ENCODE data around the gene MRPL11. TPM values are rescaled to one million over a fixed set of nuclear protein-coding genes. Genes with fewer than 3 reads are reported as not detected.
"Not testable (repeated sequence)": the region's sequence is repeated elsewhere in the genome, so short reads cannot be mapped to it uniquely, and the experiment has no call there.

MRPL11 gene
- total and polyA plus RNA-seq, 2 experiments from 2014 or later: 57.1 to 60.6 TPM

DNA sequence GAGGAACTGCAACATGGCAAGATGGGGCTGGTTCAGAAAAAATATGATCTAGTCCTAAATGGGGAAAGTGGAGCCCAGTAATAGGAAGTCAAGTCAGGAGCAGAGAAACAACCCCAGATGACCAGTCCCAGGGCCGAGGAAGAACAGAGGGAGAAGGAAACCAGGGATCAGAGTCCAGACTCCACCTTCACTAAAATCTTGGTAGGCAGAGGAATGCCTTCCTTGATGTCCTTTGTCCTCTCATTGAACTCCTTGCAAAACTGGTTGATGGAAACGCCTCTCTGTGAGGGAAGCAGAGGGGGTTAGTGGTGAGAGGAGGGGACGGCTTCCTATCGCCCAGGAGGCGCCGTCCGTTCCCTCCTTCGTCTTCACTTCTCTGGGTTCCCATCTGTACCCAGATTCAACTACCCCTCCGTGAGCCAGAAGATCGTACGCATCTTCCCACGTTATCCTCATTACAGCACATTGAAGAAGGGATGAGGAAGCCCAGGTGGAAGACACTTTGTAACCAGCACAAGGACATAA, 607 bp downstream of the MRPL11 start:
- no peaks in the 10 kb centered on the region for H3K9me2 ChIP-seq (replicated peaks; ENCODE audit: insufficient read depth)

GRCh38 chr11:66432597-66432996, 6.1 kb downstream of the MRPL11 start:
- no peaks in the 10 kb centered on the region for H3K36me3 ChIP-seq (replicated peaks; ENCODE audit: insufficient read depth, low read depth)
- no peak for TF ChIP-seq EZH2 (IDR thresholded peaks at IDR 0.05; ENCODE audit: borderline replicate concordance)
- TF ChIP-seq CTCF (IDR thresholded peaks at IDR 0.05; ENCODE audit: poor library complexity): no peak
- no peak for TF ChIP-seq EZH2phosphoT487 (IDR thresholded peaks at IDR 0.05; ENCODE audit: low read depth, severe bottlenecking, unreplicated experiment)
- H3K27me3 ChIP-seq: no peaks in the 10 kb centered on the region
- no peaks in the 10 kb centered on the region for H3K9me3 ChIP-seq (ENCODE audit: low read depth)
- WGBS (ENCODE audit: low lambda C conversion rate, missing lambda C conversion rate): 96% methylated on average over 7 of the region's 7 CpGs
- peaks cover 1% of the 10 kb centered on the region for H3K4me1 ChIP-seq (ENCODE audit: insufficient read depth)
- no peaks in the 10 kb centered on the region for H3K9me2 ChIP-seq (replicated peaks; ENCODE audit: insufficient read depth)
- no peak overlapping the region for H3K4me3 ChIP-seq
- no peak overlapping the region for H3K27ac ChIP-seq
- no peak for DNase-seq (ENCODE audit: low spot score)
- H2AFZ ChIP-seq: no peak overlapping the region
- H3K79me2 ChIP-seq: peaks cover 3% of the 10 kb centered on the region
- no peak overlapping the region for H3K4me2 ChIP-seq
- no peaks in the 10 kb centered on the region for H4K20me1 ChIP-seq (ENCODE audit: insufficient read depth, poor library complexity, severe bottlenecking)

More for the DNA sequence above, 607 bp downstream of the MRPL11 start:
- Histone ChIP-seq H3K36me3 (replicated peaks; ENCODE audit: insufficient read depth, low read depth) (no peaks in the 10 kb centered on the region), H3K4me3 (peak overlapping the region; percentile 68), H3K9me3 (ENCODE audit: low read depth) (no peaks in the 10 kb centered on the region), H3K4me1 (ENCODE audit: insufficient read depth) (peaks cover 6% of the 10 kb centered on the region), H2AFZ (peak overlapping the region; percentile 61), H3K4me2 (peak overlapping the region; percentile 76), H4K20me1 (ENCODE audit: insufficient read depth, poor library complexity, severe bottlenecking) (no peaks in the 10 kb centered on the region), H3K79me2 (peaks cover 9% of the 10 kb centered on the region), H3K27me3 (no peaks in the 10 kb centered on the region), H3K27ac (peak overlapping the region; percentile 86)
- TF ChIP-seq CTCF (IDR thresholded peaks at IDR 0.05; ENCODE audit: poor library complexity) (no peak), EZH2 (IDR thresholded peaks at IDR 0.05; ENCODE audit: borderline replicate concordance) (no peak), EZH2phosphoT487 (IDR thresholded peaks at IDR 0.05; ENCODE audit: low read depth, severe bottlenecking, unreplicated experiment) (no peak)
- WGBS (ENCODE audit: low lambda C conversion rate, missing lambda C conversion rate): 11% methylated on average over 12 of the region's 12 CpGs
- DNase-seq (ENCODE audit: low spot score): peak; percentile 26

DNA sequence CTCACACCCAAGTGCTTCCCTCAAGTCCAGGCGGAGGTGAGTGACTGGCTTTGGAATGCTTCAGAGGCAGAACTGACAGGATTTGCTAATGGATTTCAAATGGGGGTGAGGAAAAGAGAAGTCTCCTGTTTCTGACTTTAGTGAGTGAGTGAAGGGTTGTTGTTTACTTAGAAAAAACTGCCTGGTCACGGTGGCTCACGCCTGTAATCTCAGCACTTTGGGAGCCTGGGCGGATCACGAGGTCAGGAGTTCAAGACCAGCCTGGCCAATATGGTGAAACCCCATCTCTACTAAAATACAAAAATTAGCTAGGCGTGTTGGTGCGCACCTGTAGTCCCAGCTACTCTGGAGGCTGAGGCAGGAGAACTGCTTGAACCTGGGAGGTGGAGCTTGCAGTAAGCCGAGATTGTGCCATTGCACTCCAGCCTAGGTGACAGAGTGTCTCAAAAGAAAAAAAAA, 6.7 kb downstream of the MRPL11 start:
- not testable (repeated sequence) for H3K4me2 ChIP-seq; H3K36me3 ChIP-seq (replicated peaks; ENCODE audit: insufficient read depth, low read depth); H3K4me3 ChIP-seq; DNase-seq (ENCODE audit: low spot score); H2AFZ ChIP-seq; H4K20me1 ChIP-seq (ENCODE audit: insufficient read depth, poor library complexity, severe bottlenecking); H3K27ac ChIP-seq; H3K9me2 ChIP-seq (replicated peaks; ENCODE audit: insufficient read depth); H3K4me1 ChIP-seq (ENCODE audit: insufficient read depth); H3K9me3 ChIP-seq (ENCODE audit: low read depth); H3K27me3 ChIP-seq; H3K79me2 ChIP-seq
- WGBS (ENCODE audit: low lambda C conversion rate, missing lambda C conversion rate): 84% methylated on average over 8 of the region's 8 CpGs

- not testable (repeated sequence) for DNase-seq (ENCODE audit: low spot score); H3K9me2 ChIP-seq (replicated peaks; ENCODE audit: insufficient read depth); H3K4me3 ChIP-seq; H2AFZ ChIP-seq; H3K4me1 ChIP-seq (ENCODE audit: insufficient read depth); H3K4me2 ChIP-seq; H3K36me3 ChIP-seq (replicated peaks; ENCODE audit: insufficient read depth, low read depth); H3K27me3 ChIP-seq; H4K20me1 ChIP-seq (ENCODE audit: insufficient read depth, poor library complexity, severe bottlenecking); H3K27ac ChIP-seq; H3K79me2 ChIP-seq; H3K9me3 ChIP-seq (ENCODE audit: low read depth)
Observed at GRCh38 chr11:66431287-66431686, 7.4 kb downstream of the MRPL11 start.
